Astrocyte of the spinal cord (primary cell): ENCODE data around the gene VRK2.
A peak's percentile ranks its signal among the peaks of the same experiment; 100 is the strongest.

ENCODE experiments used
- DNase-seq: peaks from one replicate; pipeline ENCODE4 v3.0.0; 2011; ENCODE audit warnings: low read depth, low spot score
- H3K4me3 ChIP-seq: 2 replicates; pipeline ENCODE4 v1.5.1; 2011; ENCODE audit warnings: low read depth, mild to moderate bottlenecking, low read length, moderate library complexity
- CTCF ChIP-seq: IDR thresholded peaks from 2 replicates; pipeline ENCODE4 v1.5.1; 2012; ENCODE audit warnings: low read depth, mild to moderate bottlenecking, low read length, inconsistent platforms
- in situ Hi-C: cut with HindIII; loops from 2 replicates; pipeline ENCODE4 v1.10.0; 2017; ENCODE audit warnings: low sequenced_read_pairs

Gene VRK2

GRCh38 chr2:58039170-58039611 is 7.4 kb upstream of the VRK2 start:
- no peak overlapping the region for H3K4me3 ChIP-seq
- in situ Hi-C loops, result no loop called here
- no peak for TF ChIP-seq CTCF
- DNase-seq, result peak; percentile 72

- no peak for TF ChIP-seq CTCF
- DNase-seq, result peak; percentile 93
- in situ Hi-C loops, result no loop called here
- no peak overlapping the region for H3K4me3 ChIP-seq
Observed at GRCh38 chr2:58042486-58042970, 4.1 kb upstream of the VRK2 start.

GRCh38 chr2:58044145-58044544 is 2.5 kb upstream of the VRK2 start:
- no peak for DNase-seq
- no peak overlapping the region for H3K4me3 ChIP-seq
- no peak for TF ChIP-seq CTCF
- in situ Hi-C loops, result no loop called here

DNA sequence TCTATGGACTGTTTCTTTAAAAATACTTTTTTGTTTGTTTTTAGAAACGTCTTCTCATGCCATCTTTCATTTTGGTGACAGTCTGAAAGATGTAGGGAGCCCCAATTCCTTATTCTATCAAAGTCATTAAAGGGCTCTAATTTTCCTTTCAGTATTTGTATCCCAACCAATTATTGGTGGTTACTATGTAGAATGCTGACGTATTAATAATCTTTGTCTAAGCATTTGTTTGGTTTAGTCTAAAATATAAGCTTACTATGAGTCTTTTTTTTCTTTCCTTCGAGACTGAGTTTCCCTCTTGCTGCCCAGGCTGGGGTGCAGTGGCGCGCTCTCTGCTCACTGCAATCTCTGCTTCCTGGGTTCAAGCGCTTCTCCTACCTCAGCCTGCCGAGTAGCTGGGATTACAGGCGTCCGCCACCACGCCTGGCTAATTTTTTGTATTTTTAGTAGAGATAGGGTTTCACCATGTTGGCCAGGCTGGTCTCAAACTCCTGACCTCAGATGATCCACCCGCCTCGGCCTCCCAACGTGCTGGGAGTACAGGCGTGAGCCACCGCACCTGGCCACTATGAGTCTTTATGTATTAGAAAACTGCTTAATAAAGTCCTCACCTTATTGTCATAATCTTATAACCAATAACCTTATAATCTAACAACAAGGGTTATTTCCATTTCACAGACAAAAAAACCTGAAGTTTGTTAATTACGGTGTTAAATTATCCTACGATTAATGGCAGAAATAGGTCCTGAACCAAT is 849 bp upstream of the VRK2 start:
- in situ Hi-C loops, result no loop called here
- DNase-seq, result no peak
- peak overlapping the region; percentile 75 for H3K4me3 ChIP-seq
- no peak for TF ChIP-seq CTCF

DNA sequence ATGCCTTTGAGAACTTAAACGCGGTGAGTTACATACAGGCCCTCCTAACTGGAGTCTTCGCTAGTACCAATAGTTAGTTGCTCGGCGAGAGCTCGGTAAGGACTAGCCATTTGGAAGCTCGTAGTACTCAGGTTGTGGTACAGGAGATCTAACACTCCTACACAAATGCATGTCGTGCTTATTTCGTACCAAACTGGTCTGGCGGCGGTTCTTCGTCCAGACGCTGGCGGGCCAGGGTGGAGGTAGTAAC is 346 bp upstream of the VRK2 start:
- no peak for DNase-seq
- in situ Hi-C loops, result no loop called here
- TF ChIP-seq CTCF, result no peak
- peak overlapping the region; percentile 75 for H3K4me3 ChIP-seq

DNA sequence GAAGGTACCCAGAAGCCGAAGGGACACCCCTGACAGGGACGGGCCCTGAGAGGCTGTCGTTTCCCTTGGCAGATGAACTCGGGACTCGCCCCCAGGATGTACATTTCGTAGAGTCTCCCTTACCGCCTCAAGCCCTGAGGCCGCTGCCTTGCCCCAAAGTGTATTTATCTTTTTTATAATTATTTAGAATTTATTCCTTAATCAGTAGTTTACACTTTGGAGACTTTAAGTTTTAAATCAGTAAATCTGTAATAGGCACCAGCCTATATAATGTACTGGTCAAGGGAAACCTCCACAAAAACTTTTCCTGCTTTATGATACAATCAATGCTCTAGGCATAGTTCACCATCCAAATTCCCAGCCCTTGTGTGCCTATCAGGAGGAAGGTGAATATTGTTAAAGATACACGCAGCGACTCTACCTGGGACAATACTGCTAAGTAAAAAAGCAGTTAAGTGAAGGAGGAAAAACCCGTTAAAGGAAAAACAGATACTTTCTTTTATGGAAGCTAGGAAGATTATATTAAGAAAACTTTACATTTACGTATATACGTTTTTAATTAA is 848 bp downstream of the VRK2 start:
- TF ChIP-seq CTCF, result no peak
- in situ Hi-C loops, result no loop called here
- DNase-seq, result no peak
- peak overlapping the region; percentile 75 for H3K4me3 ChIP-seq
